Activated T-helper 2 cell treated with anti-CD3 and anti-CD28 coated beads, Interferon-gamma antibody, Interleukin-2, Interleukin-4, amounts not matched to agents 10 μg/mL and 5 μg/mL and 100 μg/mL, durations not matched to agents 14 hours and 24 hours and 36 hours (primary cell): ENCODE results near the gene C9. TPM values are rescaled to one million over a fixed set of nuclear protein-coding genes. Genes with fewer than 3 reads are reported as not detected.

ENCODE experiments used
- DNase-seq: peaks from one replicate; pipeline ENCODE4 v3.0.0; 2021; ENCODE audit warnings: low spot score
- H3K27ac Mint-ChIP-seq: one replicate; pipeline ENCODE4 v1.8.0; 2021; ENCODE audit warnings: mixed read lengths
- H3K27me3 Mint-ChIP-seq: one replicate; pipeline ENCODE4 v1.8.0; 2021; ENCODE audit warnings: low read depth, mixed read lengths
- H3K36me3 Mint-ChIP-seq: one replicate; pipeline ENCODE4 v1.8.0; 2021; ENCODE audit warnings: low read depth, mixed read lengths
- H3K4me1 Mint-ChIP-seq: one replicate; pipeline ENCODE4 v1.8.0; 2021; ENCODE audit warnings: low read depth, mixed read lengths
- H3K4me3 Mint-ChIP-seq: one replicate; pipeline ENCODE4 v1.8.0; 2021; ENCODE audit warnings: low read depth, mild to moderate bottlenecking, moderate library complexity, mixed read lengths
- H3K9me3 Mint-ChIP-seq: one replicate; pipeline ENCODE4 v1.8.0; 2021; ENCODE audit warnings: mixed read lengths
- intact Hi-C: fragments of 100-400 bp; cut with micrococcal nuclease; formaldehyde crosslinking; loops from one replicate; pipeline ENCODE4 v1.15.1; 2023
- total RNA-seq: library from RNA; stranded (reverse); gene quantifications from 2 replicates; pipeline ENCODE4 v1.2.3, GENCODE V29; 2022

Gene C9
- total RNA-seq, 1 donor from 2014 or later, result not detected

- Mint-ChIP-seq H3K4me3 (no peak overlapping the region), H3K27ac (no peak overlapping the region), H3K4me1 (peaks cover 31% of the 10 kb centered on the region), H3K27me3 (no peaks in the 10 kb centered on the region), H3K9me3 (no peaks in the 10 kb centered on the region), H3K36me3 (no peaks in the 10 kb centered on the region)
- intact Hi-C loops, result loop anchor here (1.0 kb wide), 1 partner anchor 8 kb away; no protein-coding TSS in a partner anchor
- no peak for DNase-seq
Measured at GRCh38 chr5:39266442-39266841, 97.9 kb downstream of the C9 start.

DNA sequence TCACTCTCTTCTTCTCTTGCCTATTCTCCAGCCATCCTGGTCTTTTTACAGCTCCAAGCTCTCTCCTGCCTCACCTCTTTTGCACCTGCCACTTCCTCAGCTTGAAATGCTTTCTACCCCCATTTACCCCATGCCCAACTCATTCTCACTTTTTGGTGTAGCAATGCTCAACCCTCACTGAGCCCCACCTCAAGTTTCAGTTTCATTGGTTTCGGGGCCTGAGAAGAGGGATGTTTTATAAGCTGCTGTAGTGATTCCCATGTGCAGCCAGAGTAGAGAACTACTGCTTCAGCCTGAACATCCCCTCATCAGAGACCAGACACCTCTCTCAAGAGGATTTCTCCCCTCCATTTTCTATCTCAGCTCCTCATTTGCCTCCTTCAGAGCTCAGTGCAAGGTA lies 99.8 kb downstream of the C9 start:
- H3K4me3 Mint-ChIP-seq, result no peak overlapping the region
- peak; percentile 24 for DNase-seq
- intact Hi-C loops, result no loop called here
- peaks cover 26% of the 10 kb centered on the region for H3K4me1 Mint-ChIP-seq
- no peaks in the 10 kb centered on the region for H3K27me3 Mint-ChIP-seq
- H3K27ac Mint-ChIP-seq, result no peak overlapping the region
- H3K9me3 Mint-ChIP-seq, result no peaks in the 10 kb centered on the region
- H3K36me3 Mint-ChIP-seq, result no peaks in the 10 kb centered on the region

GRCh38 chr5:39262981-39263380 lies 101.3 kb downstream of the C9 start:
- intact Hi-C loops, result no loop called here
- DNase-seq, result no peak
- Mint-ChIP-seq H3K36me3 (no peaks in the 10 kb centered on the region), H3K4me1 (peaks cover 26% of the 10 kb centered on the region), H3K27me3 (no peaks in the 10 kb centered on the region), H3K27ac (no peak overlapping the region), H3K9me3 (no peaks in the 10 kb centered on the region), H3K4me3 (no peak overlapping the region)

- H3K4me3 Mint-ChIP-seq, result no peak overlapping the region
- no peak overlapping the region for H3K27ac Mint-ChIP-seq
- intact Hi-C loops, result no loop called here
- no peak for DNase-seq
- no peaks in the 10 kb centered on the region for H3K9me3 Mint-ChIP-seq
- H3K27me3 Mint-ChIP-seq, result no peaks in the 10 kb centered on the region
- H3K4me1 Mint-ChIP-seq, result peaks cover 30% of the 10 kb centered on the region
- no peaks in the 10 kb centered on the region for H3K36me3 Mint-ChIP-seq
Measured at GRCh38 chr5:39260095-39260494, 104.2 kb downstream of the C9 start.

- no peaks in the 10 kb centered on the region for H3K27me3 Mint-ChIP-seq
- no peaks in the 10 kb centered on the region for H3K36me3 Mint-ChIP-seq
- H3K27ac Mint-ChIP-seq, result no peak overlapping the region
- no peaks in the 10 kb centered on the region for H3K9me3 Mint-ChIP-seq
- intact Hi-C loops, result loop anchor here (2.0 kb wide), 2 partner anchors 15 to 27 kb away; no protein-coding TSS in a partner anchor
- peaks cover 19% of the 10 kb centered on the region for H3K4me1 Mint-ChIP-seq
- H3K4me3 Mint-ChIP-seq, result no peak overlapping the region
- no peak for DNase-seq
Measured at GRCh38 chr5:39257554-39257953, 106.7 kb downstream of the C9 start.

DNA sequence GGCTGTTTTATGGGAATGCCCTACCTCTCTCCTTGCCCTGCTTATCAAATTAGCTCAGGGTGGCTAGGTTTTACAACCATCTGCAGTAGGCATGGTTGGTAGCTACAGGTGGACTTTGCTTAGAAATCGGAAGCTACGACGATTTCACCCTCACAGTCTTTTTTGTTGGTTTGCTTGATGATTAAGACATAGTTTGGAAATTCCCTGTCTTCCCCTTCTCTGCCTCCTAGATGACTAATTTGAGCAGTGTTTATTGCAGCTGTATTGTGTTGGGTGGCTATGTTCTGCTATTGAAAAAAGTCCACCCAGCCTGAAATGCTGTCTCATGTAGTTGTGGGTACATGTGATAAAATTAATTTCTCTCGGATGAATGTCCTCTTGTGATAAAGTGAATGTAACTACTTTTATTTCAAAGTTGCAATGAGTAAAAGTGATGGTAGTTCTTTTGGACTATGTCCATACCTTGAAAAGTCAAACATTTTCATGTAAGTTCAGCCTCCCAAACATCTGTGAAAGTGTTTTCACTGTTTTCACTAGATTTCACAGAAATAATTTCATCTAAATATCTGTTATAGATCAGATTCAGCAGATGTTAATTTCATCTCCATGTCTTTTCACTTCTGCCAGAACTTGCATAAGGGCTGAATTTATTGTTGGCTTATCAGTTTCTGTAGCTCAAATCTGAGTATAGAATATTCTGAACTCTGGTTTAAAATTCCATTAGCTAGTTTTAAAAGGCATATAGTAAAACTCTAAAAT lies 107.6 kb downstream of the C9 start:
- Mint-ChIP-seq H3K36me3 (no peaks in the 10 kb centered on the region), H3K4me1 (peaks cover 19% of the 10 kb centered on the region), H3K27me3 (no peaks in the 10 kb centered on the region), H3K27ac (no peak overlapping the region), H3K4me3 (no peak overlapping the region), H3K9me3 (no peaks in the 10 kb centered on the region)
- no peak for DNase-seq
- intact Hi-C loops, result loop anchor here (2.0 kb wide), 2 partner anchors 16 to 26 kb away; no protein-coding TSS in a partner anchor

DNA sequence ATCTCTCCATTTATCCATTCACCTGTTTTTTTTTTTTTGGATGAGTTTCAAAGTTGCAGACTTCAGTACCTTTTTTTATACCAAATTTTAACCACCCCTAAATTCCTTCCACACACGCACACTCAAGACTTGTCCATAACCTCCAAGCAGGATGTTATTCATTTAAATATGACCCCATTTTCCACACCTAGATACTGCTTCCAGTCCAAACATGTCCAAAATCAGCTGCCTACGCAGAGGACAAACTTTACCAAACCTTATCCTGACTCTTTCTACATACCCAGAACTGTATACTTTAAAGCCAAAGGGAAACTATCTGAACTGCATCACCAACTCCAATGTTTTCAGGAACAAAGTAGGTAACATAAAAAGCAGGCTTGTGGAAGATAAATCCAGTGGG lies 108.9 kb downstream of the C9 start:
- intact Hi-C loops, result no loop called here

DNA sequence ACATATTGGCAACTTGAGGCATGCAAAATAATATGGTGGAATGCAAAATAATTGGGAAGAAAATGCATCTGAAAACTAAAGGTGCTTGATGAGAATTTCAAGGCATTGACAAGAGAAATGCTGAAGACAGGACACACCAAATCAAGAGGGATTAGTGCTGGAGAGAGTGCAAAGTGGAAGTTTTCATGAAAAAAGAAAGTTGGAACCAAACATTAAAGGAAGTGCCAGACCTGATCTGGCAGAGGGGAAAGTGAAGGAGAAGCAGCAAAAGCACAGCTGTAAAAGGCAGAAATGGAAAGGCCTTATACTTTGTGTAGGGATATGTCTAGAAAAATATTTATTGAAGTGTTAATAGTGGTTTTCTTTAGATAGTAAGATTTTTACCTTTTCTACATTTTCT lies 109.6 kb downstream of the C9 start:
- DNase-seq, result no peak
- H3K4me3 Mint-ChIP-seq, result no peak overlapping the region
- H3K36me3 Mint-ChIP-seq, result no peaks in the 10 kb centered on the region
- H3K9me3 Mint-ChIP-seq, result peaks cover 4% of the 10 kb centered on the region
- intact Hi-C loops, result no loop called here
- H3K27ac Mint-ChIP-seq, result no peak overlapping the region
- peaks cover 19% of the 10 kb centered on the region for H3K4me1 Mint-ChIP-seq
- no peaks in the 10 kb centered on the region for H3K27me3 Mint-ChIP-seq

More for the DNA sequence above, 108.9 kb downstream of the C9 start:
- Mint-ChIP-seq H3K4me3 (no peak overlapping the region), H3K36me3 (no peaks in the 10 kb centered on the region), H3K27me3 (no peaks in the 10 kb centered on the region), H3K4me1 (peaks cover 19% of the 10 kb centered on the region), H3K27ac (no peak overlapping the region), H3K9me3 (no peaks in the 10 kb centered on the region)
- DNase-seq, result no peak

DNA sequence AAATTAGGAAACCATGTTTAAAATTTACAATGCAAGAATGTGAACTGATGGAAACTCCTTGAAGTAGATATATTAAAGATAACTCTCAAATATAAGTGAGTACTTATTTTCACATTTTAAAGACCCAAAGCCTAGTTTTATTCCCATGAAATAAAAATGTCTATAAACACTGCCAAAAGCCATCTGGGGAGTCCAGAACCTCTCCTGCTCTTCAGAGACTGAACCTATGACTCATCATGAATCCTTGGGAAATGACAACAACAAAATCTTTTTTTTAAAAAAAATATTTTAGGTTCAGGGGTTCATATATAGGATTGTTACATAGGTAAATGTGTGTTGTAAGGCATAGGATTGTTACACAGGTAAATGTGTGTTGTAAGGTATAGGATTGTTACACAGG lies 111.1 kb downstream of the C9 start:
- H3K27me3 Mint-ChIP-seq, result no peaks in the 10 kb centered on the region
- no peak overlapping the region for H3K4me3 Mint-ChIP-seq
- no peak for DNase-seq
- H3K9me3 Mint-ChIP-seq, result peaks cover 9% of the 10 kb centered on the region
- H3K27ac Mint-ChIP-seq, result no peak overlapping the region
- peaks cover 19% of the 10 kb centered on the region for H3K4me1 Mint-ChIP-seq
- H3K36me3 Mint-ChIP-seq, result no peaks in the 10 kb centered on the region
- intact Hi-C loops, result no loop called here

- DNase-seq, result no peak
- peaks cover 9% of the 10 kb centered on the region for H3K9me3 Mint-ChIP-seq
- no peak overlapping the region for H3K4me3 Mint-ChIP-seq
- H3K36me3 Mint-ChIP-seq, result no peaks in the 10 kb centered on the region
- H3K27me3 Mint-ChIP-seq, result no peaks in the 10 kb centered on the region
- H3K27ac Mint-ChIP-seq, result no peak overlapping the region
- no peaks in the 10 kb centered on the region for H3K4me1 Mint-ChIP-seq
- intact Hi-C loops, result no loop called here
Measured at GRCh38 chr5:39249564-39250274, 114.6 kb downstream of the C9 start.

- H3K27ac Mint-ChIP-seq, result no peak overlapping the region
- no peaks in the 10 kb centered on the region for H3K4me1 Mint-ChIP-seq
- H3K36me3 Mint-ChIP-seq, result no peaks in the 10 kb centered on the region
- no peaks in the 10 kb centered on the region for H3K27me3 Mint-ChIP-seq
- no peak for DNase-seq
- H3K9me3 Mint-ChIP-seq, result peaks cover 9% of the 10 kb centered on the region
- no peak overlapping the region for H3K4me3 Mint-ChIP-seq
- intact Hi-C loops, result no loop called here
Measured at GRCh38 chr5:39249069-39249468, 115.2 kb downstream of the C9 start.

GRCh38 chr5:39240750-39241149 lies 123.5 kb downstream of the C9 start:
- H3K27ac Mint-ChIP-seq, result no peak overlapping the region

DNA sequence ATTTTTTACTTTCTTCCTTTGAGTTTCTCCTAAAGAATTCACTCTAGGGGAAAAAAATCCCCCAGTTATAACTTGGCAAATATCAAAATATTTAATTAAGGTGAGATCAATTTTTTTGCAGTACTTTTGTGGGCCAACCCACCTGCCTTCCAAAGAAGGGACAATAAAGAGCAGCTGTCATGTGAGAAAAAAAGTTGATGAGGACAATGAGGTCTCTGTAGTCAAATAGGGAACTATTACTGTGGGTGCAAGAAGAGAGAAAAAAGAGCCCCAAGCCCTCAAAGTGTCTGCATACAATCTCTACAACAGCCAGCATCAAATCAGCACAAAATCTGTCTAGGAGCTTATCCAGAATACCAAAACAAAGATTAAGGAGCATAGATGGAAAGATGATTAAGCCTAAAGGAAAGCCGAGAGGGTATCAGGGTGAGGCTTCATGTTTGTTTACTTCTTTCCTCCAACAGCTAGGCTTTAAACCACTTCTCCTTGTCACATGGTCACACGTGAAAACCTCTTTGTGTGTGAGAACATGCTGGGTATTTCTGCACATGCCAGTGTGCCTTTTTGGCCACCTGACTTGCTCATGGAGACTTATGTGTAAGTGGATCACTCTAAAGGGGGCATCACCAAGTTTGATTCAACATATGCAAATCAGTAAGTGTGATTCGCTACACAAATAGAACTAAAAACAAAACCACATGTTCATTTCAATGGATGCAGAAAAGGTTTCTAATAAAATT lies 125.8 kb downstream of the C9 start:
- Mint-ChIP-seq H3K4me3 (no peak overlapping the region), H3K27ac (no peak overlapping the region), H3K36me3 (peaks cover 3% of the 10 kb centered on the region), H3K27me3 (no peaks in the 10 kb centered on the region), H3K4me1 (peaks cover 3% of the 10 kb centered on the region), H3K9me3 (peaks cover 13% of the 10 kb centered on the region)
- no peak for DNase-seq
- intact Hi-C loops, result no loop called here

More at GRCh38 chr5:39240750-39241149, 123.5 kb downstream of the C9 start:
- Mint-ChIP-seq H3K9me3 (peaks cover 13% of the 10 kb centered on the region), H3K36me3 (peaks cover 3% of the 10 kb centered on the region), H3K27me3 (no peaks in the 10 kb centered on the region), H3K4me3 (no peak overlapping the region), H3K4me1 (peaks cover 3% of the 10 kb centered on the region)
- intact Hi-C loops, result no loop called here
- DNase-seq, result no peak
